WTC11 (cell line): ENCODE data around the gene MTHFD1L. TPM values are rescaled to one million over a fixed set of nuclear protein-coding genes. Genes with fewer than 3 reads are reported as not detected.
A peak's percentile ranks its signal among the peaks of the same experiment; 100 is the strongest.

Experiments used
- ATAC-seq: fragments of 200-7000 bp; cut with Tn5 transposase; 2 replicates; pipeline ENCODE4 v1.10.0; 2021; ENCODE audit warnings: mild to moderate bottlenecking, moderate library complexity
- CTCF ChIA-PET: fragments of 300-600 bp; sonication (Branson Sonifier 250); formaldehyde crosslinking; loops from one replicate; lab custom pipeline; 2021; ENCODE audit warnings: antibody characterized with exemption; lab: Charles Lee
- POLR2A ChIA-PET: fragments of 350-600 bp; sonication (Branson Sonifier 250); formaldehyde crosslinking; loops from one replicate; lab custom pipeline; 2021; ENCODE audit warnings: antibody characterized with exemption; lab: Charles Lee
- DNase-seq: peaks from one replicate; pipeline ENCODE4 v3.0.0; 2021; ENCODE audit warnings: low spot score
- H3K27ac Mint-ChIP-seq: 2 replicates; pipeline ENCODE4 v1.8.0; 2021; ENCODE audit warnings: mixed read lengths
- H3K27me3 Mint-ChIP-seq: 2 replicates; pipeline ENCODE4 v1.8.0; 2021; ENCODE audit warnings: low read depth, mild to moderate bottlenecking, moderate library complexity, mixed read lengths
- H3K36me3 Mint-ChIP-seq: 2 replicates; pipeline ENCODE4 v1.8.0; 2021; ENCODE audit warnings: mixed read lengths
- H3K4me1 Mint-ChIP-seq: 2 replicates; pipeline ENCODE4 v1.8.0; 2022; ENCODE audit warnings: mixed read lengths
- H3K4me3 Mint-ChIP-seq: 2 replicates; pipeline ENCODE4 v1.8.0; 2021; ENCODE audit warnings: mild to moderate bottlenecking, moderate library complexity, mixed read lengths
- H3K9me3 Mint-ChIP-seq: 2 replicates; pipeline ENCODE4 v1.8.0; 2021; ENCODE audit warnings: mixed read lengths
- ARID4B ChIP-seq: sonication (generic); formaldehyde crosslinking; IDR thresholded peaks from 2 replicates; pipeline ENCODE4 v1.8.0; 2023; ENCODE audit warnings: missing genetic modification reagents, mild to moderate bottlenecking, borderline replicate concordance
- GABPB1 ChIP-seq: sonication (generic); formaldehyde crosslinking; IDR thresholded peaks from 2 replicates; pipeline ENCODE4 v1.8.1; 2023; ENCODE audit warnings: mild to moderate bottlenecking, missing genetic modification reagents
- GRHL2 ChIP-seq: fragments of 250-450 bp; sonication (Bioruptor Pico); IDR thresholded peaks from 2 replicates; pipeline ENCODE4 v1.8.0; 2022; ENCODE audit warnings: mild to moderate bottlenecking, moderate library complexity; ENCODE audit not compliant: insufficient replicate concordance, severe bottlenecking
- IRF1 ChIP-seq: sonication (generic); formaldehyde crosslinking; IDR thresholded peaks from 2 replicates; pipeline ENCODE4 v1.8.0; 2023; ENCODE audit warnings: missing genetic modification reagents
- JAZF1 ChIP-seq: fragments of 250-450 bp; sonication (Bioruptor Pico); IDR thresholded peaks from 2 replicates; pipeline ENCODE4 v1.9.0; 2021; ENCODE audit warnings: moderate library complexity, mild to moderate bottlenecking, inconsistent platforms
- KAT7 ChIP-seq: sonication (generic); formaldehyde crosslinking; IDR thresholded peaks from 2 replicates; pipeline ENCODE4 v1.8.1; 2023; ENCODE audit warnings: missing genetic modification reagents, mild to moderate bottlenecking, borderline replicate concordance
- NR2C2 ChIP-seq: sonication (generic); formaldehyde crosslinking; IDR thresholded peaks from 2 replicates; pipeline ENCODE4 v1.8.0; 2022; ENCODE audit warnings: mild to moderate bottlenecking, missing genetic modification reagents
- NR3C1 ChIP-seq: sonication (generic); formaldehyde crosslinking; conservative IDR thresholded peaks from 2 replicates; pipeline ENCODE4 v1.8.1; 2023; ENCODE audit warnings: low read depth, mild to moderate bottlenecking, missing genetic modification reagents
- PRDM15 ChIP-seq: sonication (generic); formaldehyde crosslinking; IDR thresholded peaks from 2 replicates; pipeline ENCODE4 v1.8.0; 2022; ENCODE audit warnings: missing genetic modification reagents
- USF1 ChIP-seq: sonication (generic); formaldehyde crosslinking; IDR thresholded peaks from 2 replicates; pipeline ENCODE4 v1.8.0; 2022; ENCODE audit warnings: mild to moderate bottlenecking, missing genetic modification reagents
- ZBTB21 ChIP-seq: sonication (generic); formaldehyde crosslinking; IDR thresholded peaks from 2 replicates; pipeline ENCODE4 v1.8.1; 2023; ENCODE audit warnings: mild to moderate bottlenecking, missing genetic modification reagents, borderline replicate concordance
- ZNF416 ChIP-seq: fragments of 250-450 bp; sonication (Bioruptor Pico); IDR thresholded peaks from 2 replicates; pipeline ENCODE4 v1.9.0; 2021; ENCODE audit warnings: mild to moderate bottlenecking, inconsistent platforms
- ZNF671 ChIP-seq: fragments of 250-450 bp; sonication (Bioruptor Pico); IDR thresholded peaks from 2 replicates; pipeline ENCODE4 v1.8.0; 2021; ENCODE audit warnings: mild to moderate bottlenecking
- total RNA-seq: library from RNA; stranded (reverse); gene quantifications from 3 replicates; pipeline ENCODE4 v1.2.3, GENCODE V29; 2021
- TF ChIP-seq, protein P1 (sequence below): fragments of 250-450 bp; sonication (Bioruptor Pico); IDR thresholded peaks from 2 replicates; pipeline ENCODE4 v2.1.2; 2022; ENCODE audit warnings: mild to moderate bottlenecking, moderate library complexity
- TF ChIP-seq, protein P2 (sequence below): fragments of 200-600 bp; IDR thresholded peaks from 2 replicates; pipeline ENCODE4 v1.8.0; 2022; ENCODE audit warnings: antibody characterized with exemption
- TF ChIP-seq, protein P3 (sequence below): sonication (generic); formaldehyde crosslinking; IDR thresholded peaks from 2 replicates; pipeline ENCODE4 v1.8.1; 2022; ENCODE audit warnings: low read depth, mild to moderate bottlenecking, moderate library complexity, missing genetic modification reagents, borderline replicate concordance
- TF ChIP-seq, protein P4 (sequence below): sonication (generic); formaldehyde crosslinking; IDR thresholded peaks from 2 replicates; pipeline ENCODE4 v1.8.1; 2022; ENCODE audit warnings: missing genetic modification reagents, borderline replicate concordance

MTHFD1L gene
- total RNA-seq, 1 experiment from 2014 or later, result 104 TPM

GRCh38 chr6:151092591-151092990 is 227.1 kb downstream of the MTHFD1L start:
- no peak for TF ChIP-seq IRF1 (CRISPR knock-in tag)
- TF ChIP-seq NR3C1 (CRISPR knock-in tag), result no peak
- TF ChIP-seq, protein P1, sequence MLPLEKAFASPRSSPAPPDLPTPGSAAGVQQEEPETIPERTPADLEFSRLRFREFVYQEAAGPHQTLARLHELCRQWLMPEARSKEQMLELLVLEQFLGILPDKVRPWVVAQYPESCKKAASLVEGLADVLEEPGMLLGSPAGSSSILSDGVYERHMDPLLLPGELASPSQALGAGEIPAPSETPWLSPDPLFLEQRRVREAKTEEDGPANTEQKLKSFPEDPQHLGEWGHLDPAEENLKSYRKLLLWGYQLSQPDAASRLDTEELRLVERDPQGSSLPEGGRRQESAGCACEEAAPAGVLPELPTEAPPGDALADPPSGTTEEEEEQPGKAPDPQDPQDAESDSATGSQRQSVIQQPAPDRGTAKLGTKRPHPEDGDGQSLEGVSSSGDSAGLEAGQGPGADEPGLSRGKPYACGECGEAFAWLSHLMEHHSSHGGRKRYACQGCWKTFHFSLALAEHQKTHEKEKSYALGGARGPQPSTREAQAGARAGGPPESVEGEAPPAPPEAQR (CRISPR knock-in tag), result no peak
- TF ChIP-seq NR2C2 (CRISPR knock-in tag), result no peak
- ChIA-PET POLR2A (no interaction called here), CTCF (no interaction called here)
- Mint-ChIP-seq H3K9me3 (no peaks in the 10 kb centered on the region), H3K4me1 (peaks cover 40% of the 10 kb centered on the region), H3K27me3 (no peaks in the 10 kb centered on the region), H3K36me3 (peaks cover 41% of the 10 kb centered on the region), H3K4me3 (no peak overlapping the region), H3K27ac (peak overlapping the region; percentile 57; the same call in 1 of the 2 replicates)
- no peak for ATAC-seq
- DNase-seq, result no peak

DNA sequence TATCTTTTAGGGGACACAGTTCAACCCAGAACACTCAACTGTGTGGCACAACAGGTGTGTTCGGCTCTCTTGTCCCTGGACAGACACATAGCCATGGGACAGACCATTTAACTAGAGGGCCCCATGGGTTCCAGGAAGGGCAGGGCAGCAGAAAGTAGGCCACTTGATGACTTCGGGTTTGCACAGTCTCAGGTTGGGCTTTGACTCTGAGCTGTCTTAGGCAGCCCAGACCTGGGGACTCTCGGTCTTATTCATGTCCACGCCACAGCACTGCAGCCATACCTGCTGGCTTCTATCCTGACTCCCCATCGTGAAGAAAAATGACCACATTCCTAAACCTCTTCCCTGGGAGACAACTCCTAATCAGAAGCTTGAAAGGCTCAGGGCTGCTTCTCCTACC is 228.2 kb downstream of the MTHFD1L start:
- H3K4me3 Mint-ChIP-seq, result no peak overlapping the region
- DNase-seq (no peak), ATAC-seq (no peak)
- H3K27ac Mint-ChIP-seq, result peak overlapping the region; percentile 70
- H3K36me3 Mint-ChIP-seq, result peaks cover 44% of the 10 kb centered on the region
- H3K9me3 Mint-ChIP-seq, result no peaks in the 10 kb centered on the region
- POLR2A ChIA-PET, result no interaction called here
- H3K4me1 Mint-ChIP-seq, result peaks cover 30% of the 10 kb centered on the region
- H3K27me3 Mint-ChIP-seq, result no peaks in the 10 kb centered on the region
- CTCF ChIA-PET, result no interaction called here
- TF ChIP-seq ZNF416 (CRISPR knock-in tag) (no peak), GRHL2 (CRISPR knock-in tag) (no peak), ARID4B (CRISPR knock-in tag) (no peak), ZNF671 (CRISPR knock-in tag) (no peak), IRF1 (CRISPR knock-in tag) (no peak), GABPB1 (CRISPR knock-in tag) (no peak), JAZF1 (CRISPR knock-in tag) (no peak), PRDM15 (CRISPR knock-in tag) (no peak), KAT7 (CRISPR knock-in tag) (no peak), USF1 (CRISPR knock-in tag) (no peak), ZBTB21 (CRISPR knock-in tag) (no peak)
- TF ChIP-seq, protein P2, sequence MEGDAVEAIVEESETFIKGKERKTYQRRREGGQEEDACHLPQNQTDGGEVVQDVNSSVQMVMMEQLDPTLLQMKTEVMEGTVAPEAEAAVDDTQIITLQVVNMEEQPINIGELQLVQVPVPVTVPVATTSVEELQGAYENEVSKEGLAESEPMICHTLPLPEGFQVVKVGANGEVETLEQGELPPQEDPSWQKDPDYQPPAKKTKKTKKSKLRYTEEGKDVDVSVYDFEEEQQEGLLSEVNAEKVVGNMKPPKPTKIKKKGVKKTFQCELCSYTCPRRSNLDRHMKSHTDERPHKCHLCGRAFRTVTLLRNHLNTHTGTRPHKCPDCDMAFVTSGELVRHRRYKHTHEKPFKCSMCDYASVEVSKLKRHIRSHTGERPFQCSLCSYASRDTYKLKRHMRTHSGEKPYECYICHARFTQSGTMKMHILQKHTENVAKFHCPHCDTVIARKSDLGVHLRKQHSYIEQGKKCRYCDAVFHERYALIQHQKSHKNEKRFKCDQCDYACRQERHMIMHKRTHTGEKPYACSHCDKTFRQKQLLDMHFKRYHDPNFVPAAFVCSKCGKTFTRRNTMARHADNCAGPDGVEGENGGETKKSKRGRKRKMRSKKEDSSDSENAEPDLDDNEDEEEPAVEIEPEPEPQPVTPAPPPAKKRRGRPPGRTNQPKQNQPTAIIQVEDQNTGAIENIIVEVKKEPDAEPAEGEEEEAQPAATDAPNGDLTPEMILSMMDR, result no peak
- TF ChIP-seq, protein P3, sequence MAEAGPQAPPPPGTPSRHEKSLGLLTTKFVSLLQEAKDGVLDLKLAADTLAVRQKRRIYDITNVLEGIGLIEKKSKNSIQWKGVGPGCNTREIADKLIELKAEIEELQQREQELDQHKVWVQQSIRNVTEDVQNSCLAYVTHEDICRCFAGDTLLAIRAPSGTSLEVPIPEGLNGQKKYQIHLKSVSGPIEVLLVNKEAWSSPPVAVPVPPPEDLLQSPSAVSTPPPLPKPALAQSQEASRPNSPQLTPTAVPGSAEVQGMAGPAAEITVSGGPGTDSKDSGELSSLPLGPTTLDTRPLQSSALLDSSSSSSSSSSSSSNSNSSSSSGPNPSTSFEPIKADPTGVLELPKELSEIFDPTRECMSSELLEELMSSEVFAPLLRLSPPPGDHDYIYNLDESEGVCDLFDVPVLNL (CRISPR knock-in tag), result no peak
- TF ChIP-seq, protein P4, sequence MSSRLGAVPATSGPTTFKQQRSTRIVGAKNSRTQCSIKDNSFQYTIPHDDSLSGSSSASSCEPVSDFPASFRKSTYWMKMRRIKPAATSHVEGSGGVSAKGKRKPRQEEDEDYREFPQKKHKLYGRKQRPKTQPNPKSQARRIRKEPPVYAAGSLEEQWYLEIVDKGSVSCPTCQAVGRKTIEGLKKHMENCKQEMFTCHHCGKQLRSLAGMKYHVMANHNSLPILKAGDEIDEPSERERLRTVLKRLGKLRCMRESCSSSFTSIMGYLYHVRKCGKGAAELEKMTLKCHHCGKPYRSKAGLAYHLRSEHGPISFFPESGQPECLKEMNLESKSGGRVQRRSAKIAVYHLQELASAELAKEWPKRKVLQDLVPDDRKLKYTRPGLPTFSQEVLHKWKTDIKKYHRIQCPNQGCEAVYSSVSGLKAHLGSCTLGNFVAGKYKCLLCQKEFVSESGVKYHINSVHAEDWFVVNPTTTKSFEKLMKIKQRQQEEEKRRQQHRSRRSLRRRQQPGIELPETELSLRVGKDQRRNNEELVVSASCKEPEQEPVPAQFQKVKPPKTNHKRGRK (CRISPR knock-in tag), result no peak
